HG03432 (cell line): Measurements from ENCODE around the gene RGS7.
"Not testable (repeated sequence)": the region's sequence is repeated elsewhere in the genome, so short reads cannot be mapped to it uniquely, and the experiment has no call there.

Experiments
- ATAC-seq: cut with Tn5 transposase; IDR thresholded peaks from one replicate; pipeline ENCODE4 v1.9.1; 2021; ENCODE audit warnings: mild to moderate bottlenecking, moderate library complexity; ENCODE audit not compliant: unreplicated experiment

RGS7 gene

GRCh38 chr1:240739139-240739538, 617.9 kb downstream of the RGS7 start:
- no peak for ATAC-seq

DNA sequence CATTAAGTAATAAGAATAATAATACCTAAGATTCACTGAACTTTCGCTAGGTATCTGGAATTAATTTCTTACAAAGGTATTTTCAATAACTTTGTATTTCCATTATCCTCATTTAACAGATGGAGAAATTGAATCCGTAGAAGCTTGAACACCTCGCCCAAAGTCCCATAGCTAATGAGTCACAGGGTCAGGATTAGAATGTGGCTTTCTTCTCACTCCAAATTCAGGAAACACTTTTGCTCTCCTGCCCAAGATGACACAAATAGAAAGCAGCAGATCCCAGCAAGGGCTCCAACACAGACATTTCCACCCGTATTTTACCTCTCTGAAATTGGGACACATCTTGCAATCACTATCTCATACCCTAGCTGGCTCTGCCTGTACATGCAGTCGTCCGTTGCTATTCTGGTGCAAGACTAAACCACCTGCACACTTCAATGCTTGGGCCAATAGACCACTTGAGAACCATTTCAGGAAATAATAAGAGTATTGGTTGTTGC, 619.2 kb downstream of the RGS7 start:
- no peak for ATAC-seq

DNA sequence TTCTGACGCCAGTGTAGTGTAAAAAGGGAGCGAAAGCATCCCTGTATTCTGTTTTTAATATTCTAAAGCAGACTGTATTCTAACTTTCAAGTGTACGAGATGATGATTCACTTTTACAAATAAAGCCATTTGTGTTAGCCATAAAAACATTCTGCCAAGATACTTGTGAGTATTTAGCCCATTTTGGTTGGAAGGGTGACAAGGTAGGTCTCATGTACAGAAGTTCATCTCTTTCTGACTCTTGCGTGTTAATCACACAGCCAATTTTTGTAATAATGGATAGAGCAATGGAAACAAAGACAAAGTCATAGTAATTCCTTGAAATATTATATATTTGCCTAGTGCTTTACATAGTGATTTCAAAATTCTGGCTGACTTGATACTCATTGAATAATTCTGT, 619.7 kb downstream of the RGS7 start:
- no peak for ATAC-seq

DNA sequence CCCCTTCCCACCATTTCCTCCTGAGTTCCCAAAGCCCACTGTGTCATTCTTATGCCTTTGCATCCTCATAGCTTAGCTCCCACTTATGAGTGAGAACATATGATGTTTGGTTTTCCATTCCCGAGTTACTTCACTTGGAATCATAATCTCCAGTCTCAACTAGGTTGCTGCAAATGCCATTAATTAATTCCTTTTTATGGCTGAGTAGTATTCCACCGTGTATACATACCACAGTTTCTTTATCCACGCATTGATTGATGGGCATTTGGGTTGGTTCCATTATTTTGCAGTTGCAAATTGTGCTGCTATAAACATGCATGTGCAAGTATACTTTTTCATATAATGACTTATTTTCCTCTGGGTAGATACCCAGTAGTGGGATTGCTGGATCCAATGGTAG, 622.3 kb downstream of the RGS7 start:
- not testable (repeated sequence) for ATAC-seq

DNA sequence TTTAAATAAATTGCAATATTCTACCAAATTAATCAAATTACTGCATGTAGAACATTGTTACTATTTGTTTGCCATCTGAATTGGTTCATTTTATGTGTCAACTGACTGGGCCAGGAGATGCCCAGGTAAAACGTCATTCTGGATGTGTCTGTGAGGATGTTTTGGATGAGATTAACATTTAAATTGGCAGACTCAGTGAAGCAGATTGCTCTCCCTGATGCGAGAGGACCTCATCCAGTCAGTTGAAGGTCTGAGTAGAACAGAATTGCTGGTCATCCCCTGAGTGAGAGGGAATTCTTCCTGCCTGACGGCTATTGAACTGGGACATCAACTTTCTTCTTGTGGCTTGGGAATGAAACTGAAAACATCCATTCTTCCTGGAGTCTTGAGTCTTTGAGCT, 623.0 kb downstream of the RGS7 start:
- ATAC-seq = no peak

GRCh38 chr1:240732390-240732789, 624.6 kb downstream of the RGS7 start:
- ATAC-seq = peak; percentile 92
